Measurements from ENCODE around the gene LCN9.
"Not testable (repeated sequence)": the region's sequence is repeated elsewhere in the genome, so short reads cannot be mapped to it uniquely, and the experiment has no call there.

LCN9 gene

DNA sequence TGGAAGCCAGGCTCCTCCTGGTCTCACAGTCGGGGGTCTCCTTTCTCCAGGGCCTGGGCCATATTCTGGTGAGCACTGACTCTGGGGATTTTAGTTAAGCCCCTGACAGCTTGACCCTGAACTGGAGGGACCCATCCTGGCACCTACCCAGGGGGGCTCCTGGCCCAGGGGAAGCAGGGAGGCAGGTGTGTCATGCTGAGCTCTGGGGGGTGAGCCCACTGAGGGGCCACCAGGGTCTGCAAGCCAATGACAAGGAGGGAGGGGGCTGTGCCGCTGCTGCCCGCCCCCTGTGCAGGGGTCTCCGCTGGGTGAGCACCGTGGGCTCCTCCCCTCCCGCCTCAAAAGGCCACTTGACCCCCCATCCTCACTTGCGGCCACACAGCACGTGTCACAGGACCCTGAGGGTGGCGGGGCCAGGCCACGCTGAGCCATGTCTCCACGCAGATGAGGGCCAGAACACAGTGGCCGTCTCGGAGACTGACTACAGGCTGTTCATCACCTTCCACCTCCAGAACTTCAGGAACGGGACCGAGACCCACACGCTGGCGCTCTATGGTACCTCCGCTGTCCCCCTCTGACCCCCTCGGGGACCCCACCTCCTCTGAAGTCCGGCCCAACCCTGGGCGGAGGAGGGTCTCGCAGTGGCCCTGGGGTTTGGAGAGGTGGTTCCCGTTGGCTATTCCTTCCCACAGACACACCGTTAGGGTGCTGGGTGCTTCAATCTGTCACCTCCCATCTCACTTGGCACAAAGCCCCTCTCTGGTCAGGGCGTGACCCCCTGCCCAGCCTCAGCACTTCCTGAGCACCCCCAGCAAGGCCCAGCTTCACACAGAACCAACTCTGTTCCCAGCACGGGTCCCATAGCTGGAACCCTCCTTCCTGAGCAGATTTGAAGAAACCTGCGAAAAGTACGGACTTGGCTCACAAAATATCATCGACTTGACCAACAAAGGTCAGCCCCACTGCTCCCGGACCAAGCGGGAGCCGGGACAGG, 2.0 kb downstream of the LCN9 start:
- POLR2A ChIA-PET = no interaction called here
- DNase-seq (ENCODE audit: low read depth, low spot score) = no peak
- TF ChIP-seq, protein P1, sequence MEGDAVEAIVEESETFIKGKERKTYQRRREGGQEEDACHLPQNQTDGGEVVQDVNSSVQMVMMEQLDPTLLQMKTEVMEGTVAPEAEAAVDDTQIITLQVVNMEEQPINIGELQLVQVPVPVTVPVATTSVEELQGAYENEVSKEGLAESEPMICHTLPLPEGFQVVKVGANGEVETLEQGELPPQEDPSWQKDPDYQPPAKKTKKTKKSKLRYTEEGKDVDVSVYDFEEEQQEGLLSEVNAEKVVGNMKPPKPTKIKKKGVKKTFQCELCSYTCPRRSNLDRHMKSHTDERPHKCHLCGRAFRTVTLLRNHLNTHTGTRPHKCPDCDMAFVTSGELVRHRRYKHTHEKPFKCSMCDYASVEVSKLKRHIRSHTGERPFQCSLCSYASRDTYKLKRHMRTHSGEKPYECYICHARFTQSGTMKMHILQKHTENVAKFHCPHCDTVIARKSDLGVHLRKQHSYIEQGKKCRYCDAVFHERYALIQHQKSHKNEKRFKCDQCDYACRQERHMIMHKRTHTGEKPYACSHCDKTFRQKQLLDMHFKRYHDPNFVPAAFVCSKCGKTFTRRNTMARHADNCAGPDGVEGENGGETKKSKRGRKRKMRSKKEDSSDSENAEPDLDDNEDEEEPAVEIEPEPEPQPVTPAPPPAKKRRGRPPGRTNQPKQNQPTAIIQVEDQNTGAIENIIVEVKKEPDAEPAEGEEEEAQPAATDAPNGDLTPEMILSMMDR (IDR thresholded peaks at IDR 0.05; ENCODE audit: insufficient read depth, low read length, missing control alignments) = no peak
- H3K4me3 ChIP-seq (ENCODE audit: low read depth, low read length) = no peak overlapping the region
- CTCF ChIA-PET = no interaction called here

DNA sequence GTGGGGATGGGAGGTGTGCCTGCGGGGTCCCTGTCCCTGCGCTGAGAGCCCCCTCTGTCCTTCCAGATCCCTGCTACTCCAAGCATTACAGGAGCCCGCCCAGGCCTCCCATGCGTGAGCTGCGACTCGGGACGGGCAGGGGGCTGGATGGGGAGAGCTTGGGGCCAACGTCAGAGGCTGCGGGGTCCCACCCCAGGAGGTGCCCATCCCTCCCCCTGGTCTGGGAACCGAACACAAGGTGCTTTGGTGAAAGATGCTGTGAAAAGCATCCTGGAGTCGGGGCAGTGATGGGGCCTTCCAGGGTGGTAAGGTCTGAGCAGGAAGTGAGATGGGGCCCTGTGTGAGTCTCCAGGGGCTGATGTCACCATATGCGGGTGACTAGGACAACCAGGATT, 2.7 kb downstream of the LCN9 start:
- no peak for DNase-seq (ENCODE audit: low read depth, low spot score)
- H3K4me3 ChIP-seq (ENCODE audit: low read depth, low read length) = no peak overlapping the region
- TF ChIP-seq, protein P1 (IDR thresholded peaks at IDR 0.05; ENCODE audit: insufficient read depth, low read length, missing control alignments) = no peak
- ChIA-PET POLR2A (no interaction called here), CTCF (no interaction called here)

DNA sequence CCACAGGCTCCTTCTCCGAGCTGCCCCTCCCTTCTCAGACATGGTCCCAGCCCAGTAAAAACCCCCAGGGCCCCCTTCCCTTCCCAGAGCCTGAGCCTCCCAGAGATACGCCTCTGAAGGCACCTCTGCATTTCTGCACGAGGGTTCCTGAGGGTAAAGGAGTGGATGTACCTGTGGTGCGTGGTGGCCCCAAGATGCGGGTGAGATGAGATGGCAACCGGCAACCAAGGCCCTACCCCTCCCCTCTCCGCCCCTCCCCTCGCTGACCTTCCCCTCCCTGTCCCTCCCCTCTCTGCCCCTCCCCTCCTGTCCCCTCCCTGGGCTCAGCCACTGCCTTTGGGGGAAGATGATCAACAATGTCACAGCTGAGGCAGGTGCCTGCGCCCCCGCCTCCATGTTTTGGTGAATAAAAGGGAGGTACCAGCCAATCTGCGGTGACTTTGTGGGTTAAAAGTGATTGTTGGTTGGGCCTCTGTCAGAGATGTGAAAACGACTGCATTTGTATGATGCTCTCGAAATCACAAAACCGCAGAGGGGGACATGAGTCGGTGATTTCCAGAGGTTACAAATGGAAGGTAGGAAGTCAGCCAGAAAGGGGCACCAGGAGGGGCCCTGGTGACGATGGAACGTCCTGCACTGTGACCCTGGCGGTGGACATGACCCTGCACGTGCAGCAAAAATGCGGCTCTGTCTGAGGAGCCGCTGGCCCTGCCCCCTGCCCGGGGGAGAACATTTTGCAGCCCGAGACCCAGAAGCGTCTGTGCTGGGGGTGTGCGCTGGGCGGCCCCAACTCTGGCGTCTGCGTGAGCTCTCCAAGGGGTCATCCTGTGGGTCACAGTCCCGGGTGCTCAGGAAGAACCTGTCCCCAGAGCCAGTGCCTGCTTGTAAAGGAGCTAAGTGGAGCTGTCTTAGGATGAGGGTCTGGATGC, 3.7 kb downstream of the LCN9 start:
- DNase-seq (ENCODE audit: low read depth, low spot score) = no peak
- ChIA-PET CTCF (no interaction called here), POLR2A (no interaction called here)
- no peak overlapping the region for H3K4me3 ChIP-seq (ENCODE audit: low read depth, low read length)
- TF ChIP-seq, protein P1 (IDR thresholded peaks at IDR 0.05; ENCODE audit: insufficient read depth, low read length, missing control alignments) = no peak

DNA sequence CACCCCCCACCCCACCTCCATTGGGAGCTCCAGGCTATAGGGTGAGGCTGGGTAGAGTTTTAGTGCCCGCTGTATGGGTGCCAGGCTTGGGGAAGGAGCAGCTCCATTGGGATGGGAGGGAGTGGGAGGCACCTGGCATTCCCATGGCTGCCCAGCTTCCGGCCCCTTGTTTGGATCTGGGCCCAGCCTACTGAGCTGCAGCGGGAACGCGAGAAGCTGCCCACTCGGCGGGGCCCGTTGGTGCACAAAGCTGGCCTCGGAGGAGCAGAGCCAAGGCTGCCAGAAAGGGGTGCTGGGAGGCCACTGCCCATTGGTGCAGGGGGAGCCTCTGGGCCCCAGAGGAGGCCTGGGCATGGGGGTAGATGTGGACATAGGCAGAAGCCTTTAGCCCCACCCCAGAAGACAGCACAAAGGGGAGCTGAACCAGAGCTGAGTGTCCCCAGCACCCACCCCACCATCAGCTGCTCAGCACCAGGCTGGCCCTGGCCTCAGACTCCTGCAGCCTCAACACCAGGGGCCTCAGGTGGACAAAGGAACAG, 4.4 kb downstream of the LCN9 start:
- no peak overlapping the region for H3K4me3 ChIP-seq (ENCODE audit: low read depth, low read length)
- TF ChIP-seq, protein P1 (IDR thresholded peaks at IDR 0.05; ENCODE audit: insufficient read depth, low read length, missing control alignments) = no peak
- DNase-seq (ENCODE audit: low read depth, low spot score) = no peak
- POLR2A ChIA-PET = no interaction called here
- CTCF ChIA-PET = no interaction called here

DNA sequence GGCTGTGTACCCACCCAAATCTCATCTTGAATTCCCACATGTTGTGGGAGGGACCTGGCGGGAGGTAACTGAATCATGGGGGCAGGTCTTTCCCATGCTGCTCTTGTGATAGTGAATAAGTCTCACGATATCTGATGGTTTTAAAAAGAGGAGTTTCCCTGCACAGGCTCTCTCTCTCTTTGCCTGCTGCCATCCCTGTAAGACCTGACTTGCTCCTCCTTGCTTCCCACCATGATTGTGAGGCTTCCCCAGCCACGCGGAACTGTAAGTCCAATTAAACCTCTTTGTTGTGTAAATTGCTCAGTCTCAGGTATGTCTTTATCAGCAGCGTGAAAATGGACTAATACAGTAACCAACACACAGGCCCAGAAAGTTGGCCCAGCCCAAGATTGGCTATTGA, 5.9 kb downstream of the LCN9 start:
- CTCF ChIA-PET; POLR2A ChIA-PET; DNase-seq (ENCODE audit: low read depth, low spot score); H3K4me3 ChIP-seq (ENCODE audit: low read depth, low read length): not testable (repeated sequence)

DNA sequence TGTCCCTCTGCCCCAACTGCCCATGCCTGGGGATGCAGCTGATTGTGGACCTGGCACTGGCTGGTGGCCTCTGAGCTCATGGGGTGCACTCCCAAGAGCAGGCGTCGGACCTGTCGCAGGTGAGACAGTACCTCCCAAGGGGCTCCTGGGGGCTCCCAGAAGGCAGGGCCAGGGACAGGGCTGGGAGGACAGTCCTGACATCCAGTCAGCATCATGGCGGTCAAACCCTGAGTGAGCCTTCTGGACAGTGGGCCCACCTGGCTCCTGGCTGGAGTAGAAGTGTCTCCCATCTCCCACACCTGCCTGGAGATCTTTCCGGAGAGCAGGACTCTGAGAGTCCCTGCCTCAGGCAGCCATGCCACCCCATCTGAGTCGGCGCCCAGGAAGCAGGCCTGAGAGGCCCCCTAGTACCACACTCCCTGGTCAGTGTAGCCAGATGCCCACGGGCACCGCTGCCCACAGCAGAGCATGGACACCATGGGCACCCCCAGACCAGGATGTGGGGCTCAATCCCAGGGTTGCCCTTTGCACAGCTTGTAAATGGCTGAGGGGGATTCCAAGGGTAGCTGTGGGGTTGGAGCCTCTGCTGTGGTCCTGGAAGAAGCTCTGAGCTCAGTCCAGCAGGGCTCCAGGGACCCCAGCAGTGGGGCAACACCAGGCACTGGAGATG, 6.6 kb downstream of the LCN9 start:
- TF ChIP-seq, protein P1 (IDR thresholded peaks at IDR 0.05; ENCODE audit: insufficient read depth, low read length, missing control alignments) = no peak
- no peak for DNase-seq (ENCODE audit: low read depth, low spot score)
- no peak overlapping the region for H3K4me3 ChIP-seq (ENCODE audit: low read depth, low read length)
- ChIA-PET CTCF (no interaction called here), POLR2A (no interaction called here)
